Right kidney (tissue), 1 donor: ENCODE results near the gene RASGRP2.
"Not testable (repeated sequence)": the region's sequence is repeated elsewhere in the genome, so short reads cannot be mapped to it uniquely, and the experiment has no call there.

Experiments
- DNase-seq: peaks from one replicate; pipeline ENCODE4 v3.0.0-alpha.2; 2016

Gene RASGRP2

GRCh38 chr11:64718780-64719124 lies 25.2 kb downstream of the RASGRP2 start:
- DNase-seq, result no peak

- DNase-seq, result no peak
Measured at GRCh38 chr11:64718084-64718779, 25.7 kb downstream of the RASGRP2 start.

GRCh38 chr11:64717268-64717578 lies 26.7 kb downstream of the RASGRP2 start:
- DNase-seq, result no peak

- no peak for DNase-seq
Measured at GRCh38 chr11:64716473-64717267, 27.3 kb downstream of the RASGRP2 start.

- DNase-seq, result no peak
Measured at GRCh38 chr11:64715756-64716472, 28.0 kb downstream of the RASGRP2 start.

GRCh38 chr11:64715110-64715509 lies 28.8 kb downstream of the RASGRP2 start:
- no peak for DNase-seq

GRCh38 chr11:64714666-64715065 lies 29.3 kb downstream of the RASGRP2 start:
- DNase-seq, result no peak

GRCh38 chr11:64713781-64714363 lies 30.1 kb downstream of the RASGRP2 start:
- peak; percentile 44 for DNase-seq

GRCh38 chr11:64713016-64713707 lies 30.8 kb downstream of the RASGRP2 start:
- peak; percentile 79 for DNase-seq

- DNase-seq, result no peak
Measured at GRCh38 chr11:64712430-64713015, 31.4 kb downstream of the RASGRP2 start.

GRCh38 chr11:64711956-64712362 lies 32.0 kb downstream of the RASGRP2 start:
- DNase-seq, result no peak

- DNase-seq, result peak; percentile 46
Measured at GRCh38 chr11:64711138-64711955, 32.6 kb downstream of the RASGRP2 start.

GRCh38 chr11:64710418-64711137 lies 33.4 kb downstream of the RASGRP2 start:
- no peak for DNase-seq

GRCh38 chr11:64705501-64705900 lies 38.4 kb downstream of the RASGRP2 start:
- DNase-seq, result no peak

GRCh38 chr11:64703048-64703447 lies 40.9 kb downstream of the RASGRP2 start:
- no peak for DNase-seq

GRCh38 chr11:64701956-64702355 lies 42.0 kb downstream of the RASGRP2 start:
- not testable (repeated sequence) for DNase-seq

GRCh38 chr11:64698427-64698826 lies 45.5 kb downstream of the RASGRP2 start:
- DNase-seq, result no peak

- DNase-seq, result no peak
Measured at GRCh38 chr11:64697663-64698375, 46.1 kb downstream of the RASGRP2 start.

GRCh38 chr11:64696045-64696444 lies 47.9 kb downstream of the RASGRP2 start:
- DNase-seq, result no peak

GRCh38 chr11:64695548-64695947 lies 48.4 kb downstream of the RASGRP2 start:
- DNase-seq, result no peak
